NCI-H2029 treated with DMSO at 0.1 percent for 48 hours (cell line): ENCODE data around the gene CHD2.
"Not testable (repeated sequence)": the region's sequence is repeated elsewhere in the genome, so short reads cannot be mapped to it uniquely, and the experiment has no call there.

Experiments used
- DNase-seq: peaks from one replicate; lab custom pipeline; 2025; lab: John Stamatoyannopoulos, UW

Gene CHD2

DNA sequence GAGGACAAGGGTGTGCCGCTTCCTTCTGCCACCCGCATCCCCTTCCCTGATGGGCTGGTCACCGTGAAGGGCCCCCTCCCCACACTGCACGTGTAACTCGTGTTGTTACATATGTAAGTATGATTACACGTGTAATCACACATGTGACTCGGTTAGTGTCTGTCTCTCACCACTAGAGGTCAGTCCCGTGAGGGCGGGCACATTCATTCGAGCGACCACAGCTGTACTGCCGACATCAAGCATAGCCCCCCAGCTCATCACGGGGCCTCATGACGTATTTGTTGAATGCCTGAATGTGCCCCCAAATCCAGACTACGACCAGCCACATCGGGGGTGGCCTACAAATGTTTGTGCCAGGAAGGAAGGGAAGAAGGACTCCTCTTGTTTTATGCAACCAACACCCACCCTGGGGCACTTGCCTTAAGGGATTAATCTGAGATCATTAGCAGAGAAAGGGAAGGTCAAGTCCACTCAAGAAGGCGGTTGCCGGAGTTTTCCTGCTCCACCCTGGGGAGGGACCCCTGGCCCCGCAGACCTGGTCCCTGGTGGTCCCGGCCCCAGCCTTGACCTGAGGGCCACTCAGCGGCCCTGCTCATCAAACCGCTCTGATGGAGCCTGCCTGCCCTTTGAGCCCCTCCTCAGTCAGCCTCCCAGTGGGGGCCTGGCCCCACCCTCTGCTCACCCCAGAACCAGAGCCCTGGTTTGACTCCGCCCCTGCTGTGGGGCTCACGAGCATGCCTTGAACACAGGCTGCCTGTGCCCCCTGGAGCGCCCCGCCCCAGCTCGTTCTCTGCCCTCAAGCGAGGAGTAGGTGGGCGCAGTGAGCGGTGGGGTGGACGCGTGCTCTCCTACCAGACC is 136.1 kb downstream of the CHD2 start:
- no peak for DNase-seq

- no peak for DNase-seq
These were observed 137.1 kb downstream of the CHD2 start for GRCh38 chr15:93036951-93037819.

- DNase-seq: no peak
These were observed 137.9 kb downstream of the CHD2 start for GRCh38 chr15:93037820-93038705.

GRCh38 chr15:93039562-93040287 is 139.6 kb downstream of the CHD2 start:
- not testable (repeated sequence) for DNase-seq

DNA sequence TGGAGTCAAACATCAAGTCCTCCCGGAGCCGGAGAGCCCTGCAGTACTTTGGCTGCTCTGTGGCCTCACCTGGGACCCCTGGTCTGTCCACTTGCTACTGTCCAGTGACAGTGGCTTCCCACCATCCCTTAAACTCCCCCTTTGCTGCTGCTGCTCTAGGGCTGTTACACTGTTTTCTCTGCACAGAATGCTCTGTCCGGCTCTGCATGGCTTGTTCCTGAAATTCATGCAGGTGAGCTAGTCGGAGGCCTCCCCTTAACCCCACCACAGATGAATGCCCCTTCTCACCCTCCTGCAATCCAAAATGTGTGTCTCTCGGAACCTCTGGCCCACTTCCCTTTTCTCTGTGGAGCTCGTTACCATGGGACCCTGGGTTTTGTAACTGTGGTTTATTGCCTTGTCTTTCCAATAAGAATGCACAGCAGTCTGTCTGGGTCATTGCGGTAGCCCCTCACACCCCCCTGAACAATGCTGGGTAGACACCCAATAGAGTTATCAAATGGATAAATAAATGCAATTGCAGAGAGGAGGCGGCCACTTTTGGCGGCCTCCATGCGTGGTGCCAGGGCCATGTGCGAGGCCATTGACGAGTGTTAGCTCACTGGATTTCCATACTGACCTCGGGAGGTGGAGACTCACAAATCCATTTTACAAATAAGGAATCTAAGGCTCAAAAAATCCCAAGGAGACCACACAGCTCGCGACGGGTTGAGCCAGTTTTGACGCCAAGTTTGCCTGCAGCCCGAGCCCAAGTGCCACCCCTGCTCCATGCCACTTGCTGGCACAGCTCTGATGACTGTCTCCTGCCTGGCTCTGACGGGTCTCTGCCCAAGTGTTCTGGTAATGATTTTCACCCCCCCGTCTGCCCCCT is 140.4 kb downstream of the CHD2 start:
- no peak for DNase-seq

DNA sequence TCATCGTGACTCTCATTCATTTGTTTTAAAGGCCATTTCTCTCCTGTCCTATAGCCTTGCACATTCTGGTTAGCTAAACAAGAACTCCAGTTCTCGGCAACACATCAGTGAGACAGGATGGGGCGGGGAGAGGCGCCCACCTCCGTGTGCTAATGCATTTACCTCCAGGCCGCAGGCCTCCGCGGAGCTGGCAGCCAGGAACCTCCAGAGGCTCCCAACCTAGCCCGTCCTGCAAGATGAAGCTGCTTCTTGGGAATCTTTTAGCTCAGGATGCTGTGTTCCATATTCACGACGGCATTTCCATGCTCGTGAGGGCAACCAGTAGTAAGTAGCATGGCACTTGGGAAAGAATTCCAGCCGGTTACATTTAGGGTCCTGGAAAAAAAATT is 141.0 kb downstream of the CHD2 start:
- DNase-seq: no peak

DNA sequence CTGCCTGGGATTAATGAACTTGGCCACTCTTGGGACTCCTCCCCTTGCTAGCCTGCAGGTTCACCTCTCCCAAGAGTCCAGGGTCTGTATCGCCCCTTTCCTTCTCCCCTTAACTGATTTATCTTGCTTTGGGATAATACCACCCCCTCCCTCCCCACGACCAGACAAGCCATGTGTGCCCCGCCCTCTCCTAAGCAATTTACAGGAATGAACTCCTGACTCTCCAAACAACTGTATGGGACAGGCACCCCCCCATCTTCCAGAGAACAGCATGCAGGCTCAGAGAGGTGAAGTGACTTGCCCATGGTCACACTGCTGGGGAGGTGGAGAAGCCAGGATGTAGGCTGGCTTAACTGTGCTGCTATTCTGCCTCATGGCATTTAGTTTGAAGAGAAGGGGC is 142.1 kb downstream of the CHD2 start:
- no peak for DNase-seq

DNA sequence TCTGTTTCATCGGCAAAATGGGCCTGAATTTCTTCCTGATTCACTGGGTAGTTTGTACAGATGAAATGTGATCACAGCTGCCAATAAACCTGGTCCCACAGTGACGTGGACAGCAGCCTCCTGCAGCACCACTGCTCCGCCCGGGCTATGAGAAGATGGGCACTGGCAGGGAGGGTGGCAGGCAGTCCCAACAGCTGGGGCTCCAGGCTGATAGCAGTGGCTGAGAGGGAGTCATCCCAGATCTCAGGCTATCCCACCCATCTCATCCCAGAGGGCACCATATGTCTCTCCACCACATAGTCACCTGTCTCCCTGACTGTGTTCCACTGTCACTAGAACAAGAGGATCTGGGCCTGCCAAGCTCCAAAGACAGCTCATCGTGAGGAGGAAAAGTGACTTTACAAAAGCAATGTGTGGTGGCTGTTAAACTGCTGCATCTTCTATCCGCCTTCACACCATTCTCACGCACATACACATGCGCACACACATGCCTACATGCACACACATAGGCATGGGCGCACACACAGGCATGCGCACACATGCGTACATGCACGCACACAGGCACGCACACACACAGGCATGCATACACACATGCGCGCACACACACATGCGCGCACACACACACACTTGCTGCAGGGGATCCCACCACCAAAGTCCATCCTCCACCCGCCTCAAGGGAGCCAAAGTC is 142.7 kb downstream of the CHD2 start:
- no peak for DNase-seq

DNA sequence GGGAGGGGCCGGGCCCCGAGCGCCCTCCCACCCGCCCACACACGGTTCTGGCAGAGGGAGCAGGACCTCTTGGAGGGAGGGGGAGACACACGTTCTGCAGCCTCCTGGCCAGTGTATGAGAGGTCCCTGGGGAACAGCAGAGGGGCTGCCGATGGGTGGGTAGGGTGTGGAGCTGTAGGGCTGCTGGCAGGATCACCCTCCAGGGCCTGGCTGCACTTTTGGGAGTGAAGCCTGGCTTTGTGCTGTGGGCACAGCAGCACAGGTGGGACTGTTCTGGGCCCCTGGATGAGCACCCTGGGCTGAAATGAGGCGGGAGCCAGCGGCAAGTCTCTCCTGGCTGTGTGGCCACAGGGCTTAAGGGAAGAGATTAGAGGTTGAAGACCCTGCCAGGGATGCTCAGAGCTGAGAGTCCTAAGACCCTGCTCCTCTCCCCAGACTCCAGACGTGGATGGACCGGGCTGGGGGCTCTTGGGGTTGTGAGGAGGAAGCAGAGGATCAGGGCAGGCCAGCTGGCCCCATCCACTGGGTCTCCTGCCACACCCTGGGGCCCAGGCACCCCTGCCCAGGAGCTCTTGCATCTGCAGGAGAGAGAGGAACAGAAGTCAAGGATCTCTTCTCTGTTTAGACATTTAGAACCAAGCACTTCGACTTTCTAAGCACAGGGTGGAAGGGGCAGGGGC is 143.6 kb downstream of the CHD2 start:
- DNase-seq: no peak

DNA sequence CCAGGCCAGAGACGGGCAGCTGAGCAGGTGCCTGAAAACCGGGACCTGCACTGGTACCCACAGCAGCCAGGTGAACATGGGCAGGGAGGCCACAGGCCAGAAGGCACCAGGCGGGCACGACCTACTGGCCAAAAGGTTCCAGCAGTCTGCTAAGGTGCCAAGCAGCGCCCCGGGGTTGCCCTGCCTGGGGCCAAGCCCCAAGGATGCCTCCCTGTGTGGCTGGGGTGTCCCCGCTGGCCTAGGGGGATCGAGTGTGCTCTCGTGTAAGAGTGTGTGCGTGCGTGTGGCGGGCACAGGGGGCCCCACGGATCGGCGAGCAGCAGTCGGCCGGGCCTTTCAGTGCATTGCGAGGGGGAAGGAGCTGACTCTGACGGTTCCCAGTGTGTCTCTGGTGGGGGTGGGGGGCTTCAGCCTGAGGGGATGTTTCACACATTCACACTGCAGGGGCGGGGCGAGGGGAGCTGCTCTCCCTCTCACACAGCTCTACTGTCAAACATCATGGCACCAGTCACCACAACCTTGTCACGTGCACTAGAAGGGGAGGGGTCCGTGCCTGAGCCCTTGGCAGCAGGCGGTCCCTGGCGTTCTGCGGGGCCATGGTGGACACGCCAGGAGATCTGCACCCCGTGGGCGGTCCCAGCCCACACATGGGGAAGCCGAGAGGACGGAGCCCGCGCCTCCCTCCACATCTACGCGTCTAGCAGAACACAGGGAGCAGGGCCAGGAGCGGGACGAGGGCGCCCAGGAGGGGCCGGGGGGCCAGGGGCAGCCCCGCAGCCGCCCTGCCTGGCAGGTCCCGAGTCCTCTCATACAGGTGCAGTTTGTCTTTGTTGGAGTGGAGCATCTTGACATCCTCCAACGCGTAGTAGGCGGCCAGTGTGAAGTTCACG is 144.4 kb downstream of the CHD2 start:
- no peak for DNase-seq

- DNase-seq: no peak
These were observed 145.2 kb downstream of the CHD2 start for GRCh38 chr15:93045191-93045785.

- no peak for DNase-seq
These were observed 146.0 kb downstream of the CHD2 start for GRCh38 chr15:93046120-93046519.

DNA sequence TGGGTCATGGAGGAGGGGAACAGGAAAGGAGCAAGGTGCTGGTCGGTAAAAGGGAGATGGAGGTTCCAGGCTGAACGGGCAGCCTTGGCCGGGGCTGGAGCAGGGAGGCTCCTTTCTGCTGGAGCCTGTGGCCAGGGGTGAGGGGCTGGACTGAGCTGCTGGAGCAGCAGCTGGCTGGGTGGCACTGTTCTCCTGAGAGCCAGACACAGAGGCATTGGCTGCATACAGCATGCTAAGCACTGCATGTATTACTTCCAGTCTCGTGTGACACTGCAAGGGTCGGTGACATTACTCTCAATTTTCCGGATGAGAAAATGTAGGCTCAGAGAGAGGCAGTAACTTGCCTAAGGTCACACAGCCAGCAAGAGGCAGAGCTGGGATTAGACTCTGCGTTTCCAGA is 146.6 kb downstream of the CHD2 start:
- no peak for DNase-seq

- DNase-seq: no peak
These were observed 147.7 kb downstream of the CHD2 start for GRCh38 chr15:93047621-93048425.

DNA sequence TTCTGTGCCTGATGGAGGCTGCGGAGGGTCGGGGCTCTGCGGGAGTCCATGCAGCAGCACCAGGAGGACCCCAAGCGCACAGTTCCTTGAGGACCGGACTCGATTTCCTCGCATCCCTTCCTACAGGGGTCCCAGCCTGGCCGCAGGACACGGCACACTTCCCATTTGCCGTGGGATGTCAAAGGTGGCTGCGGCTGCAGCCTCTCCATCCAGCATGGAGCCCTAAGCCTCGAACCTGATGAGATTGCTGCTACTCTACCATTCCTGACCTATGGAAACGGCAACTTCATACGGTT is 148.2 kb downstream of the CHD2 start:
- DNase-seq: no peak

GRCh38 chr15:93048759-93049161 is 148.6 kb downstream of the CHD2 start:
- DNase-seq: no peak

DNA sequence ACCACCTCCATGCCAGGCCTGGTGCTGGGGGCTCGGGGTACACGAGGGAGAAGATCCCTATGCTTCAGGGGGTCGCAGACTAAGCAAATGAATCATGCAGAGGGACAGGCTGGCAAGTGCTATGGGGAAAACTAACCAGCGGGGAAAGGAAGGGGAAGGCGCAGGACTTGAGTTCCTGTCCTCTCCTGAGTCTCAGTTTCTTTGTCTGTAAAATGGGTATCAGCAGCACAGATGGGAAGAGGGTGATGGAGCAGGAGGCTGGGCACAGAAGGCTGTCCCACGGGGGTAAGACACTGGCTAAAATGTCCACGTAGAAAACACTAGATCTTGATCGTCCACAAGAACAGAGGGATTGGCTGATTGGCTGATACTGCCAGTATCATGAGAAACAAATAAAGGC is 149.1 kb downstream of the CHD2 start:
- DNase-seq: no peak
